Nasal cavity respiratory epithelium epithelial cell of viscerocranial mucosa (primary cell): ENCODE results near the gene NOLC1. TPM values are rescaled to one million over a fixed set of nuclear protein-coding genes. Genes with fewer than 3 reads are reported as not detected.

ENCODE experiments used
- total RNA-seq: library from RNA; depleted of rRNA; stranded (reverse); fragments of >200 nt; gene quantifications from 2 replicates; pipeline ENCODE4 v1.2.3, GENCODE V29; 2014

Gene NOLC1
- total RNA-seq: 76.6 and 126 TPM in 2 replicates

DNA sequence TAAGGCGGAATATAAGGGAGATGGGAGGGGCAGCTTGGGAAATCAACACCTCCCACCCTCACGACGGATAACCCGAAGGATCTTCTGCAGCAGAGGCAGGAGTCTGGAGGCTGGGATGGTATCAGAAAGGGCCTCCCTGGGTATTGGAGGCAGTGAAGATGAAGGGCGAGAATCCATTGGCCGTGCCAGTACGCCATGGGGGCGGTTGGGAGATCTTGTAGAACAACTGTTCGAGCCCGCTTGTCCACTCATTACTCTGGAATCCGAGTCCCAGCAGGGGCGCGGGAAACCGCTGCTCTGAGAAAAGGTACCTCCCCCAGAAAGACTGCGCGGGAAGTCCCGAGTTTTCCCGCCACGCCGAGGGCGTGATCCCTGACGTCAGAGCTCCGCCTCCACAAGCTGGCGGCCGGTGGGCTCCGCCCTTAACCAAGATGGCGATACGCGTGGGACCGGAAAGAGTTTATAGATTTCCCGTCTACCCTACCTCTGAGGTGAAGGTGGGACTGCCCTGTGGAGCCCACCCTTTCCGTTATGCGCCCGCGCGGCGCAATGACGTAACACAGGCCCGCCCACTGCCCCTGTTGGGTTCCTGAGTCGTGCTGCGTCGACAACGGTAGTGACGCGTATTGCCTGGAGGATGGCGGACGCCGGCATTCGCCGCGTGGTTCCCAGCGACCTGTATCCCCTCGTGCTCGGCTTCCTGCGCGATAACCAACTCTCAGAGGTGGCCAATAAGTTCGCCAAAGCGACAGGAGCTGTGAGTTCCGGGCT, at the start of gene NOLC1:
Gene NOLC1 (plus strand): TSS at position 616 of the 771 bp plus-strand sequence. CDS start 22 bp downstream, at position 638.

GRCh38 chr10:102120142-102120990, 31.8 kb upstream of the NOLC1 start, which contains the start of gene LDB1:
Gene LDB1, minus strand, starts transcription at chr10:102120368. Its CDS starts 258 bp downstream, at chr10:102120110.

GRCh38 chr10:102132563-102133372, 19.4 kb upstream of the NOLC1 start, which contains the start of gene PPRC1:
Gene PPRC1, plus strand, starts transcription at chr10:102133040. Its CDS starts 29 bp downstream, at chr10:102133069.

Other genes with a start within 250 kb of the NOLC1 start
- 9.9 and 17.8 TPM in 2 replicates for gene ARMH3, start 96.2 kb upstream of the NOLC1 start, total RNA-seq
- gene HPS6, start 87.0 kb upstream of the NOLC1 start, total RNA-seq: 32.8 and 38.6 TPM in 2 replicates
- 29.0 and 60.6 TPM in 2 replicates for gene LDB1, start 32.0 kb upstream of the NOLC1 start, total RNA-seq
- gene PPRC1, start 19.3 kb upstream of the NOLC1 start, total RNA-seq: 17.1 and 35.0 TPM in 2 replicates
- gene ELOVL3, start 73.9 kb downstream of the NOLC1 start, total RNA-seq: under 0.01 and 0.36 TPM in 2 replicates
- not detected in 2 replicates for gene PITX3, start 89.1 kb downstream of the NOLC1 start, total RNA-seq
- 15.7 and 39.8 TPM in 2 replicates for gene GBF1, start 93.1 kb downstream of the NOLC1 start, total RNA-seq
- gene NFKB2, start 243.3 kb downstream of the NOLC1 start, total RNA-seq: 17.8 and 30.3 TPM in 2 replicates